Esophagus squamous epithelium (tissue), 5 donors: ENCODE data around the gene ACIN1. TPM values are rescaled to one million over a fixed set of nuclear protein-coding genes. Genes with fewer than 3 reads are reported as not detected.

Source experiments
- DNase-seq: peaks from one replicate; lab custom pipeline; 2025; lab: John Stamatoyannopoulos, UW
- H3K27ac ChIP-seq, 4 donors: fragments of 200-600 bp; sonication (generic); one replicate each; pipeline ENCODE4 v1.5.1; 2016 to 2019; ENCODE audit warnings: mild to moderate bottlenecking in 1 of 4
- H3K27me3 ChIP-seq, 4 donors: fragments of 200-600 bp; sonication (generic); 1 replicate in 3 of 4; 2 replicates in 1 of 4; pipeline versions ENCODE4 v1.5.1 to v1.6.0; 2017 to 2021; ENCODE audit warnings: antibody characterized with exemption in 1 of 4
- H3K36me3 ChIP-seq, 3 donors: fragments of 200-600 bp; sonication (generic); one replicate each; pipeline ENCODE4 v1.5.1; 2016 to 2019
- H3K4me1 ChIP-seq, 3 donors: fragments of 200-600 bp; sonication (generic); one replicate each; pipeline ENCODE4 v1.5.1; 2017 to 2019
- H3K4me3 ChIP-seq, 4 donors: fragments of 200-600 bp; sonication (generic); 1 replicate in 3 of 4; 2 replicates in 1 of 4; pipeline ENCODE4 v1.5.1; 2016 to 2019; ENCODE audit warnings: mild to moderate bottlenecking in 2 of 4, moderate library complexity in 1 of 4
- H3K9me3 ChIP-seq, 3 donors: fragments of 200-600 bp; sonication (generic); one replicate each; pipeline ENCODE4 v1.5.1; 2016 to 2019
- POLR2A ChIP-seq, 4 donors: fragments of 450-650 bp; IDR thresholded peaks; one replicate each; pipeline ENCODE4 v1.6.1; 2017; ENCODE audit warnings: antibody characterized with exemption in 4 of 4, mild to moderate bottlenecking in 4 of 4, moderate library complexity in 3 of 4
- WGBS, 2 donors: methylation state at CpG; one replicate each; pipeline ENCODE4 v1.1.5; 2018; 5-methylcytosine and 5-hydroxymethylcytosine counted together
- intact Hi-C: fragments of 100-400 bp; cut with DNase I; formaldehyde crosslinking; loops from one replicate; pipeline ENCODE4 v1.15.0; 2022
- total RNA-seq, 4 donors: library from RNA; depleted of rRNA; stranded (reverse); fragments of >200 nt; gene quantifications; one replicate each; pipeline ENCODE4 v1.1.0, GENCODE V29; 2016
- TF ChIP-seq, protein P1 (sequence below), 6 experiments: fragments of 450-650 bp in 4 of 6; fragments of 200-600 bp in 2 of 6; sonication (generic) in 2 of 6; IDR thresholded peaks; one replicate each; pipeline ENCODE4 v1.5.1; 2016 to 2019; ENCODE audit warnings: antibody characterized with exemption in 6 of 6, mild to moderate bottlenecking in 4 of 6, moderate library complexity in 4 of 6
- donor health status: DM: yes; HTN: yes; CAD: no.

The ACIN1 gene
- total RNA-seq, 4 donors from 2014 or later = 51.4 to 107 (median 83.0) TPM

DNA sequence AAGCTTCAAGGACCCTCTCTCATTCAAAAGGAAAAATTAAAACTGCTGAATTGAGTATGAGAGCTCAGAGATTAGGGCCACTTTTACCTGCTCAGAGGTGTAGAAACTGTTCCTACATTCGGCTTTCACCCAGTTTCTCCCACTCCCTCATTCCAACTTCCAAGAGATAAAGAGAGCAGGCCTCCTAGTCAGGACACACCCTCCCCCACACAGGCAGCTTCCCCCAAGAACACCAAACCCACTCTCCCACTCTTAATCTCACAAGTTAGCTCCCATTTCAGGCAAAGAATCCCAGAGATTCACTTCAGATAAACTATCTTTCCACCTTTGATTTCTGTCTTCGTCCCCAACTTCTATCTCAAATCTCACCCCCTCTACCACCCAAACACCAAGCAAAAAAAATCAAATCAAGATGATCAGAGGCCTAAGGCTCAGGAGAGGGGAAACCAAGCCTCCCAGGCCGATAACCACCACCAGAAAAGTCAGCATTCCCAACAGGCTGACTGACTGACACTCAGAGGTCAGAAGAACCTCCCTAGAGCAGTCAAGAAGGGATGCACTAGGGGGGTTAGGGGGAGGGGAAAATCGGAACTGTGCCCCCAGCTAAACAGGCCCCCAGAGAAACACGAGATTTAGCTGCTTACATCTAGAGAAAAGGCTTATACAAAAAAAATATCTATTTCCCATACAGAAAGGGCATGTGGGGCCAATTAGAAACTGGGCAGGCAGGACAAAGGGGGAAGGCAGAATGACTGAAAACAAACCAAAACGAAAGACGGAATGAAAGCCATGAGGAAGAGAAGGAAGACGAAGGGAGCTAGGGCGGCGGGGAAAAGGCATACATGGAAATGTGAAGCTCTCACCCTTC lies 24.4 kb downstream of the ACIN1 start:
- no peak for DNase-seq
- Histone ChIP-seq H3K36me3 (peaks cover 22 to 76% (median 34%) of the 10 kb centered on the region in 3 donors), H3K27ac (peak overlapping the region; percentile 40 to 90 (median 78)), H3K4me1 (peaks cover 26 to 53% (median 29%) of the 10 kb centered on the region in 3 donors), H3K27me3 (no peaks in the 10 kb centered on the region), H3K9me3 (no peaks in the 10 kb centered on the region), H3K4me3 (peak overlapping the region; percentile 39 to 84 (median 60))
- WGBS, 2 donors = 9 to 12% methylated on average over 10 of the region's 10 CpGs
- TF ChIP-seq, protein P1, sequence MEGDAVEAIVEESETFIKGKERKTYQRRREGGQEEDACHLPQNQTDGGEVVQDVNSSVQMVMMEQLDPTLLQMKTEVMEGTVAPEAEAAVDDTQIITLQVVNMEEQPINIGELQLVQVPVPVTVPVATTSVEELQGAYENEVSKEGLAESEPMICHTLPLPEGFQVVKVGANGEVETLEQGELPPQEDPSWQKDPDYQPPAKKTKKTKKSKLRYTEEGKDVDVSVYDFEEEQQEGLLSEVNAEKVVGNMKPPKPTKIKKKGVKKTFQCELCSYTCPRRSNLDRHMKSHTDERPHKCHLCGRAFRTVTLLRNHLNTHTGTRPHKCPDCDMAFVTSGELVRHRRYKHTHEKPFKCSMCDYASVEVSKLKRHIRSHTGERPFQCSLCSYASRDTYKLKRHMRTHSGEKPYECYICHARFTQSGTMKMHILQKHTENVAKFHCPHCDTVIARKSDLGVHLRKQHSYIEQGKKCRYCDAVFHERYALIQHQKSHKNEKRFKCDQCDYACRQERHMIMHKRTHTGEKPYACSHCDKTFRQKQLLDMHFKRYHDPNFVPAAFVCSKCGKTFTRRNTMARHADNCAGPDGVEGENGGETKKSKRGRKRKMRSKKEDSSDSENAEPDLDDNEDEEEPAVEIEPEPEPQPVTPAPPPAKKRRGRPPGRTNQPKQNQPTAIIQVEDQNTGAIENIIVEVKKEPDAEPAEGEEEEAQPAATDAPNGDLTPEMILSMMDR (IDR thresholded peaks at IDR 0.05) = no peak
- TF ChIP-seq POLR2A (IDR thresholded peaks at IDR 0.05) = no peak
- intact Hi-C loops = no loop called here

DNA sequence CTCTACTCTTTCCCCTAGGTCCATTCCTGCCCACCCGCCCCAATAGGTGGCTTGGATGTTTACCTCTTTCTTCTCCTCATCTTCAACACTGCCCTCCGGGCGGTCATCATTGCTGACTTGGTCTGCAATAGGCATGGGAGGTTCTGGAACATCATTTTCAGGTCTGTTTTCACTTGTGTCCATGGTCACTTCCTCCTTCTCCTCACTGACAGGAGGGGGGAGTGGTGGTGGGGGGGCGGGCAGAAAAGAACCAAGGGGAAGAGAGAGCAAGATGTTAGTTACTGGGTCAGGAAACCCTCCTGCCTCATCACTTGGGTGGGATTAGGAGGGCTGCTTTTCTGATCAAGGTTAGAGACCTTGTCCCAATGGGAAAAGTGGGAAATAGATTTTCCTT lies 25.5 kb downstream of the ACIN1 start:
- TF ChIP-seq, protein P1 (IDR thresholded peaks at IDR 0.05) = no peak
- TF ChIP-seq POLR2A (IDR thresholded peaks at IDR 0.05) = no peak
- H3K4me1 ChIP-seq = peaks cover 26 to 53% (median 29%) of the 10 kb centered on the region in 3 donors
- no peaks in the 10 kb centered on the region for H3K9me3 ChIP-seq
- no peak for DNase-seq
- intact Hi-C loops = no loop called here
- H3K36me3 ChIP-seq = peaks cover 29 to 76% (median 34%) of the 10 kb centered on the region in 3 donors
- WGBS, 2 donors = 79 to 94% methylated on average over 3 to 4 of the region's 4 CpGs
- no peaks in the 10 kb centered on the region for H3K27me3 ChIP-seq
- H3K27ac ChIP-seq = peak overlapping the region; percentile 15 to 73 (median 37)
- no peak overlapping the region for H3K4me3 ChIP-seq

DNA sequence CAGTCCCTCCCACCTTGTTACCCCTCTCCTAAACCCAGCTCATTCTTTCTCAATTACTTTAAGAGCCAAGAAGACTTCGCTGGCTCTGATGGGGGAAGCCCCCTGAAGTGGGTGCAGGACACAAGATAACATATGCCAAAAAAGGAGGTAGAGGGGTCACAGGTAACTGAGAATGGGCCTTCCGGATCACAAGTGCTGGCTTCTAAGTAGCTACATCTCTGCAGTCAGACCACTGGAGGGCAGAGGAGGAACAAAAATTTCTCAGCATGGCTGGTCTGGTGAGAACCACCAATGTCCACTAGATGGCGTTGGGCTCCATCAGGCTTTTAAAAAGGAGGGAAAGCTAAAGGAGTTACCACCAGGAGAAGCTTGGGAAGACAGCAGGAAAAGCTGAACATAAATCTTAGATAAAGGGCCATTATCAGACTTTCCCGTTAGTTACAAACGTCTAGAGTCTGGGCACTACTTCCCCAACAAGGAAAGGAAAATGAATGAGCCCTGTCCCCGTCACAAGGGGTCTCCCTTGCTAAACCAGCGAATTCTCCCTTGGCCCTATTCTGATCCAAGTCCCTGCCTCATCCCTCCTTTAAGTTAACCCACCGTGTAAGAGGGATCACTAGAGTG lies 26.0 kb downstream of the ACIN1 start:
- TF ChIP-seq, protein P1 (IDR thresholded peaks at IDR 0.05) = peak; percentile 93 to 98 (median 97)
- TF ChIP-seq POLR2A (IDR thresholded peaks at IDR 0.05) = no peak
- Histone ChIP-seq H3K27ac (peak overlapping the region in 3 of 4 donors; percentile 15 to 55 (median 19)), H3K9me3 (no peaks in the 10 kb centered on the region), H3K4me1 (peaks cover 26 to 57% (median 29%) of the 10 kb centered on the region in 3 donors), H3K4me3 (no peak overlapping the region), H3K36me3 (peaks cover 34 to 76% (median 38%) of the 10 kb centered on the region in 3 donors), H3K27me3 (no peaks in the 10 kb centered on the region)
- no peak for DNase-seq
- WGBS, 2 donors = 21 to 27% methylated on average over 8 of the region's 8 CpGs
- intact Hi-C loops = no loop called here

DNA sequence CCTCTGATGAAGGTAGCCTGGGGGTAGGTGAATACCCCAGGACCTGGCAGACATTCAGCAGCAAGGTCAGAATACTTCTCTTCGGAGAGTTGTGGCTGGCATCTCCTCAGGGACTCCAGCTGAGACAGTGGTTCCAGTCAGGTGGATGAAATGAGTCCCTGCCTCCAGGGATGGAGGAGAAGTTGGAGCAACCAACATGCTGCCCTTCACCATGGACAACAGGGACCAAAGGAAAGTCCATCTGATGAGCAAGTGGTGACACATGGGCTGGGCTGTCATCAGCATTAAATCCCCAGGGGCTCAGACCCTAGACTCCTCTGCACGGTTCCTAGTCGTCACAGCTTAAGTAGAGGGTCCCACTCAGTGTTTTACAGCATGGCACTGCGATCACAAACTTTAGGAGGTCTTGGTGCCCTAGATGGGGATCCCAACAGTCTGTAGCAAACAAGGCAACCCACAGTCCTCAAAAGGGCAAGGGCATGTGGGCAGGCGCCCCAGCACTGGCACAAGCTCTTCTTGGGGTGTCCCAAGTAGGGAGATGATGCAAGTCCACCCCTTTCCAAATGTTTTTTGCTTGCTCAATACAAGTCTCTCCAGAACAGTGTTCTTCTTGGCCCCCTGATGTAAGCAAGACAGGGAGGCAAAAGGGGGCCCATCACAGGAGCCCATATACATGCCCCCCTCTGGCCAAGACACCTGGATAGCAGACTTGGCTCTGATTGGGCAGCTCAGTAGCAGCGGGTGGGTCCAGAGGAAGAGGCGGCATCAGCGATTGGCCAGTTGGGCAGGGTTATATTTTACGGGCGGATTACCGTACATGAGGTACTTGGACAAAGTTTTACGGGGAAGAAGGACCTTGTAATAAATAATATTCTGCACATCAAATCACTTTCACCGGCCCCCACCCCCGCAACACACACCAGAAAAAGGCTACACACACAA lies 26.8 kb downstream of the ACIN1 start:
- intact Hi-C loops = no loop called here
- Histone ChIP-seq H3K27ac (peak overlapping the region in 2 of 4 donors; percentile 12 to 55), H3K27me3 (no peaks in the 10 kb centered on the region), H3K4me1 (peaks cover 26 to 56% (median 29%) of the 10 kb centered on the region in 3 donors), H3K4me3 (no peak overlapping the region), H3K36me3 (peaks cover 35 to 76% (median 46%) of the 10 kb centered on the region in 3 donors), H3K9me3 (no peaks in the 10 kb centered on the region)
- no peak for DNase-seq
- TF ChIP-seq, protein P1 (IDR thresholded peaks at IDR 0.05) = no peak
- no peak for TF ChIP-seq POLR2A (IDR thresholded peaks at IDR 0.05)
- 60 to 73% methylated on average over 10 to 13 of the region's 14 CpGs for WGBS, 2 donors
